ENCODE results near the gene PEX14.

PEX14 gene

GRCh38 chr1:10601342-10602070 is 126.8 kb downstream of the PEX14 start:
- DNase-seq = no peak
- TF ChIP-seq GATA1 (IDR thresholded peaks at IDR 0.05; ENCODE audit: low read depth, low read length) (no peak), POLR2A (IDR thresholded peaks at IDR 0.05; ENCODE audit: low read length) (no peak)

- no peak for DNase-seq
- TF ChIP-seq GATA1 (IDR thresholded peaks at IDR 0.05; ENCODE audit: low read depth, low read length) (no peak), POLR2A (IDR thresholded peaks at IDR 0.05; ENCODE audit: low read length) (no peak)
These were observed 128.2 kb downstream of the PEX14 start for GRCh38 chr1:10602936-10603335.

- no peak for DNase-seq
- TF ChIP-seq GATA1 (IDR thresholded peaks at IDR 0.05; ENCODE audit: low read depth, low read length) = no peak
- TF ChIP-seq POLR2A (IDR thresholded peaks at IDR 0.05; ENCODE audit: low read length) = no peak
These were observed 130.2 kb downstream of the PEX14 start for GRCh38 chr1:10604966-10605365.

- TF ChIP-seq GATA1 (IDR thresholded peaks at IDR 0.05; ENCODE audit: low read depth, low read length) = no peak
- no peak for DNase-seq
These were observed 131.3 kb downstream of the PEX14 start for GRCh38 chr1:10606064-10606463.

- TF ChIP-seq POLR2A (IDR thresholded peaks at IDR 0.05; ENCODE audit: low read length) (no peak), GATA1 (IDR thresholded peaks at IDR 0.05; ENCODE audit: low read depth, low read length) (no peak)
- DNase-seq = no peak
These were observed 132.5 kb downstream of the PEX14 start for GRCh38 chr1:10607228-10607627.

GRCh38 chr1:10608690-10609089 is 133.9 kb downstream of the PEX14 start:
- DNase-seq = no peak
- TF ChIP-seq GATA1 (IDR thresholded peaks at IDR 0.05; ENCODE audit: low read depth, low read length) (no peak), POLR2A (IDR thresholded peaks at IDR 0.05; ENCODE audit: low read length) (no peak)

GRCh38 chr1:10610901-10611600 is 136.3 kb downstream of the PEX14 start:
- DNase-seq = no peak
- TF ChIP-seq POLR2A (IDR thresholded peaks at IDR 0.05; ENCODE audit: low read length) = no peak
- no peak for TF ChIP-seq GATA1 (IDR thresholded peaks at IDR 0.05; ENCODE audit: low read depth, low read length)

GRCh38 chr1:10612436-10613160 is 137.8 kb downstream of the PEX14 start:
- DNase-seq = no peak

GRCh38 chr1:10613340-10613739 is 138.6 kb downstream of the PEX14 start:
- TF ChIP-seq GATA1 (IDR thresholded peaks at IDR 0.05; ENCODE audit: low read depth, low read length) (no peak), POLR2A (IDR thresholded peaks at IDR 0.05; ENCODE audit: low read length) (no peak)
- DNase-seq = no peak

More at GRCh38 chr1:10612436-10613160, 137.8 kb downstream of the PEX14 start:
- TF ChIP-seq GATA1 (IDR thresholded peaks at IDR 0.05; ENCODE audit: low read depth, low read length) = no peak
- no peak for TF ChIP-seq POLR2A (IDR thresholded peaks at IDR 0.05; ENCODE audit: low read length)

GRCh38 chr1:10613861-10614260 is 139.1 kb downstream of the PEX14 start:
- DNase-seq = no peak
- TF ChIP-seq POLR2A (IDR thresholded peaks at IDR 0.05; ENCODE audit: low read length) (no peak), GATA1 (IDR thresholded peaks at IDR 0.05; ENCODE audit: low read depth, low read length) (no peak)

GRCh38 chr1:10614377-10615225 is 139.9 kb downstream of the PEX14 start:
- DNase-seq = no peak
- TF ChIP-seq GATA1 (IDR thresholded peaks at IDR 0.05; ENCODE audit: low read depth, low read length) (no peak), POLR2A (IDR thresholded peaks at IDR 0.05; ENCODE audit: low read length) (no peak)

- TF ChIP-seq POLR2A (IDR thresholded peaks at IDR 0.05; ENCODE audit: low read length) (no peak), GATA1 (IDR thresholded peaks at IDR 0.05; ENCODE audit: low read depth, low read length) (no peak)
- DNase-seq = no peak
These were observed 140.6 kb downstream of the PEX14 start for GRCh38 chr1:10615332-10615731.

- TF ChIP-seq POLR2A (IDR thresholded peaks at IDR 0.05; ENCODE audit: low read length) (no peak), GATA1 (IDR thresholded peaks at IDR 0.05; ENCODE audit: low read depth, low read length) (no peak)
- no peak for DNase-seq
These were observed 141.4 kb downstream of the PEX14 start for GRCh38 chr1:10615932-10616671.

All from erythroblast (primary cell).